Activated CD4-positive, alpha-beta T cell treated with anti-CD3 and anti-CD28 coated beads, Interleukin-2, amount 50 U/mL, for 48 hours (primary cell): Measurements from ENCODE around the gene SCNM1.
"Not testable (repeated sequence)": the region's sequence is repeated elsewhere in the genome, so short reads cannot be mapped to it uniquely, and the experiment has no call there.

Source experiments
- DNase-seq, 2 experiments: peaks; one replicate each; pipeline ENCODE4 v3.0.0-alpha.2; 2020

Gene SCNM1

DNA sequence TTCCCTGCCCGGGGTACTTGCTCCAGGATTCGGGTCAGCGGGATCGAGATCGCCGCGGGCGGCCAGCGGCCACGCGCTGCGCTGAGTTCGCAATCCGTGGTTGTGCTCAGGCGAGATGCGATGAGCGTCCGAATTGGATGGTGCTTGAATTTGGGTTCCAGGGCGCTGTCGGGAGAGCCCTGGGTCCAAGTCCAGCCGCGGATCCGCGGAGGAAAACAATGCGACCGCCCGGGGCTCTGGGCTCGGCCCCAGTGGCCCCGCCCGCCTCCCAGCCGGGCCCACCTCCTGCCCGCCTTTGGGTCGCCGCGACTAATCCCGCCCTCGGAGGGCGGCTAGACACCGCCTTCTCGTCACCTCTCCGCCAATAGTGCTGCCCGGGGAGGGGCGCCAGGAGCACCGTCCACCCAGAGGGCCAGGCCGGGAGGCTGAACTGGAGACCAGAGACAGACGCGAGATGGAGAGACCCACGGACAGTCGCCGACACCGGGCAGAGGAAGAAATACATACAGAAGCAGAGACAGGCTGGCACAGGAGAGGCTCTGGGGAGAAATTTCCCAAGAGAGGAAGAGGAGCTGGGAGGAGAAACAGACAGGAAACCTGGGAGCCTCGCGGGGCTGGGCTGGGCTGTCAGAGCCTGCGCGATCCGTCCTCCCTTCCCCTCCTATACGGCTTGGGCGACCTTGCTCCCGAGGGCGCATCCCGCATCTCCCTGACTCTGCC, 19.4 kb upstream of the SCNM1 start, which contains the start of gene SEMA6C:
Gene SEMA6C, minus strand, starts transcription at position 220 of the 720 bp plus-strand sequence. CDS start 4,010 bp downstream, outside the sequence.
- peak; percentile 90 to 92 for DNase-seq

GRCh38 chr1:151147132-151147503, 18.8 kb upstream of the SCNM1 start:
- DNase-seq, result no peak

- no peak for DNase-seq
Observed at GRCh38 chr1:151147665-151148064, 18.3 kb upstream of the SCNM1 start.

- DNase-seq, result peak; percentile 91 to 92
Observed at GRCh38 chr1:151156515-151156819, 9.5 kb upstream of the SCNM1 start, which contains the start of gene TNFAIP8L2. Gene TNFAIP8L2, plus strand, starts transcription at chr1:151156649. Its CDS starts 2,049 bp downstream, at chr1:151158698.

DNA sequence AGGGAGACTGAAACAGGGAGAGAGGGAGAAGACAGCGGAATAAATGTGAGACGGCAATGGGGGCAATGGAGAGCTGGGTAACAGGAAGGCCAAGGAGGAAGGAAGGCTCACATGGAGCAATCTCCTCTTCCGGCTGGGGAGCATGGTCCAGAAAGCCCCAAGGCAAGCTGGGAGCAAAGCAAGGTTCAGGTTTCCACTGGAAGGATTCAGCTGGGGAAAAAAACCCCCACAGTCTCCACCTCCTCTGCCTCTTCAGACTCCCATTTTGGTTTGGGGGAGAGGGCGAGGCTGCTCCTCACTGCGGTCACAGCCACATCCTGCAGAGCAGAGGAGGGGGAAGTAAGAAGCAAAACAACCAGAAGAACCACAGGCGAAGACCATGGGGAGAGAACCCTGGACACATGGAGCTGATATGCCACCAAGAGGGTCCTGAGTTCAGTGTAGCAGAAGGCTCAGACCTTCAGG, 8.8 kb upstream of the SCNM1 start:
- peak; percentile 72 to 77 for DNase-seq

DNA sequence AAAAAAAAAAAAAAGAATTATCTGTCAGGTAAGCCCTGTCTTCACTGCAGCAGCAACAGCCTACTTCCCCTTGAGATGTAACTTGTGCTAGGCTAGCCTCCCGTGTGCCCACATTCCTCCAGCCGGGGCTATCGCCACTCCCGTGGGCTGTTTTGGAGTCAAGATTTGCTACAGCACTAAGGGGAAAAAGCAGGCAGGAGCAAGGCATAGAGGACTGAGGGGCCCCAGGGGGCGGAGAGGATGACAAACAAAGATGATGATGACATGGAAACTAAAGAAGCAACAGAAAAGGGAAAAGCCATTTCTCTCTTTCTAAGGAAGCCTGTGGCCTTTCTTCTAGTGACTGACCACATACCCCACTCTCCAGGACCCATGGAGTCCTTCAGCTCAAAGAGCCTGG, 7.6 kb upstream of the SCNM1 start:
- peak; percentile 71 to 79 for DNase-seq

- DNase-seq, result peak; percentile 19 to 33
Observed at GRCh38 chr1:151158751-151159251, 7.1 kb upstream of the SCNM1 start.

- no peak for DNase-seq
Observed at GRCh38 chr1:151159373-151159772, 6.6 kb upstream of the SCNM1 start.

DNA sequence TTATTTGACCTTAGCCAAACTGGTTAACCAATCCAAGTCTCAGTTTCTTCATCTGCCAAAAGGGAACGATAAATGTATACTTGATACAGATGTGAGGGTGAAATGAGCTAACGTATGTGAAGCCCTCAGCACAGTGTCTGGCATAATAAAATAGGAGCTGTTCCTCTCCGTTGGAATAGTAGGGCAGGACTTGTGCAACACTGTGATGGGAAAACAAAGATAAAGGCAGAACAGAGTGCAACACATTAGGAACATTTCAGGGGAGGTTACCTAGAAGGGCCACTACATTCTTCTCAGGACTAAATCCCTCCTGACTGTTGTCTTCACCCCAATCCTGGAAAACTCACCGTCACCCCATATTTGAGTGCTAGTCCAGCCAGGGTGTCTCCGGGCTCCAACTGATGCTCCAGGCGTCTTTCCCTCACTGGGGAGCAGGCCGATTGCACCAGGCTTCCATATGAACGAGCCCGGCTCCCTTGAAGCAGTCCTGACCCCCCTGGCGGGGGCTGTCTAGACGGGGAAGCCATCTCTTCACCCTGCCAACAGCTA, 1.1 kb upstream of the SCNM1 start:
- DNase-seq, result no peak

- DNase-seq, result peak; percentile 17 to 30
Observed at GRCh38 chr1:151165281-151165737, 635 bp upstream of the SCNM1 start.

DNA sequence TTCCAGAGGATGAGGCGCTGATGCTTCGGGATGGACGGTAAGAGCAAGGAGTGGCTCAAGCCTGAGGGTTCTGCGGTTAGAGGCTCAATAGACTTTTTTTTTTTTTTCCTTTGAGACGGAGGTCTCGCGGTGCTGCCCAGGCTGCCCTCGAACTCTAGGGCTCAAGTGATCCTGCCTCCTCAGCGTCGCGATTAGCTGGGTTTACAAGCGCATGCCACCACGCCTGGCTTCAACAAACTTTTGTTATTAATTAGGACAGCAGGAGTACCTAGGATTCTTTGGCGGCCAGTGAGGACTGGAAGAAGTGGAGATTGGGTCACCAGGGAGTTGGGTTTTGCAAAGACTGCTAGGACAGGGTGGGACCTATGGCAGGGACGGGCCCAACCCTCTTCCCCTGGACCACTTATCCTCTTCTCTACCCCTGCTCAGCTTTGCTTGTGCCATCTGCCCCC, 587 bp downstream of the SCNM1 start:
- no peak for DNase-seq

DNA sequence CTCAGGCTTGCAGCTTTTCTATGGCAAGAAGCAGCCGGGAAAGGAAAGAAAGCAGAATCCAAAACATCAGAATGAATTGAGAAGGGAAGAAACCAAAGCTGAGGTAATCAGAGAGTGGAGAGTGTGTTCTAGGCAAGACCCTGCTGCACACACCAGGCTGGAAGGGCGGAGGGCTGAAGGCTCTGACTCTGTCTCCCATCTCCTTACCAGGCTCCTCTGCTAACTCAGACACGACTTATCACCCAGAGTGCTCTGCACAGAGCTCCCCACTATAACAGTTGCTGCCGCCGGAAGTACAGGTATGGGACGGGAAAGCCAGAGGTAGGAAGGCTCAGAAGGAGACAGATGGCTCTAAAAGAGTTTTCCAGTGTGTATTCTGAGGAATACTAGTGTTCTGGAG, 1.2 kb downstream of the SCNM1 start:
- DNase-seq, result no peak

DNA sequence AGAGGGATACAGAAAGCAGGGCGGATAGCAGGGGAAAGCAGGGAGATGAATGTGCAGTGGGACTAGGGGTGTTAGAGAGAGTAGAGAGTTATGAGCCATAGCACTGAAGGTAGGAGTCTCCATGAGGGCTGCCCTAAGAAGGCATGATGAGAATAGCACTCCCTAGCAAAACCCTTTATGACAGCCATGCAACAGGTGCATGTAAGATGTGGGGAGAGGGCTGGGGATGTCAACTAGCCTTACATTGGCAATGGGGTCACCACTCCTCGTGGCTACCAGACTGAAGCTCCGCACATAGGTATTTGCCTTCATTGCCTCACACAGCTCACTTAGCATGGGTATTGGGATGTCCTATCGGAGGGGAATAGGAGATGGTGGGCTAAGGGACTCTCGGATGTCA, 5.2 kb downstream of the SCNM1 start:
- DNase-seq, result no peak

DNA sequence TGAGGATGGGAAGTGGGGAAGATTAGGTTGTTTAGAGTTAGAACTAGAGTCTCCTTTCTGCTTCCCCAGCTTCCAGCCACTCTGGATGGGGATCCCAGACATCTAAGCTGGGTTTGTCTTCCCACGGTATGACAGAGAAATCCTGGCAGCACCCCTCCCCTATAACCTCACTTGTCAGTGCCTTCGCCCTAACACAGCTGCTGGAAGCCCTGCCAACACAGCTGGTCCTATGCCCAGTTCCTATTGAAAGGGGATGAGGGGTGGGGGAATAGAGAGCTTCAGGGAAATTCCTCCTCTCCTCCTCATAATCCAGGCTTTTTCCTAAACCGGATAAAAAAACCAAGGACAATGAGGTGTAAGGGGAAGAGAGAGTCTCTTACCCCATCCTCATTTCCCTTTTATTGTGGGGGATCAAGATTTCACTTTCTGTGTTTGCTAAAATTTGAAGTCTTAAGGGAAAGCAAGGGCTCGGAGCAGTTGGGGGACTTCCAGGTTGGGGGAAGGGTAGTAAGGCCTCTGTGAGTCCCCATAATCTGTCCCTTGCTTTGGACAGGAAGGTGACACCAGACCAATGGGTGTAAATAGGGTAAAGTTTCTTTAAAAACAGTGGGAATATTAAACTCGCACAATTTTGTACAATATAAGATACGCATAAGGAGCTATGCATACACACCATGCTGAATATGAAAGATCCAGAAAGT, 9.2 kb downstream of the SCNM1 start:
- no peak for DNase-seq

DNA sequence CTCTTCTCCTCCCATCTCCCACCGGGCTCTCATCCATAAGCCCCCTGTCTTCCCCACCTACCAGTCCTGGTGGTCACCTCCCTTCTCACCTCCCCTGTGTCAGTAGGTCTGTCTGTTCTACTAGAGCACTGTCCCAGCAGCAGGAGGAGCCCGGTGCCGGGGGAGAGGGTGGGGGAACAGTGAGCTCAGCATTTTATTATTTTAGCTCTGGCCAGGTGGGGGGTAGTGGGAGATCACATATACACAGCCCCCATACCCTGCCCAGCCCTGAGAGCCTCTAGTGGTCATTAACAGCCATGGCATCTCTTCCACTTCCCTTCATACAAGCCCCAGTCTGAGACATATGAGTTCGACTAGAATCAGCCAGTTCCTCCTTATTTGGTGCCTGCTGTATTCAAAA, 9.9 kb downstream of the SCNM1 start, which contains the start of gene TMOD4:
Gene TMOD4, minus strand, starts transcription at position 119 of the 400 bp plus-strand sequence. CDS start 1,106 bp downstream, outside the sequence.
- DNase-seq, result no peak

- DNase-seq, result no peak
Observed at GRCh38 chr1:151176514-151177045, 10.6 kb downstream of the SCNM1 start.

DNA sequence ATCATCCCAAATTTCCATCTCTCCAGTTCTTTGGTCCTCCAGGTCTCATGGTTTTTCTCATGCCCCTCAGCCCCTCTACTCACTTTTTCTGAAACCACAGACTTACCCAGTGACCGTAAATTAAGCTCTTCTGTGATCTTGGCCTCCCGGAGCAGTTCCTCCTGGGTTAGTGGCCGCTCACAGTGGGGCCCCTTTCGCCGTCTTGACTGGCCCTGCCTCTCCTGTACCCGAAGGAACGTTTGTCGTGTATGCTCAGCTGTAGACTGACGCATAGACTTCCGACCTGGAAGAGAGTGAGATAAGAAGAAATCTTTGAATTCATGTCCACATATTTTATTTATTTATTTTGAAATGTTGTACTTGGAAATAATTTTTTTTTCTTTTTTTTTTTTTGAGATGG, 18.3 kb downstream of the SCNM1 start:
- no peak for DNase-seq

GRCh38 chr1:151187205-151187604, 21.3 kb downstream of the SCNM1 start:
- DNase-seq, result no peak

- DNase-seq, result not testable (repeated sequence)
Observed at GRCh38 chr1:151188667-151189066, 22.7 kb downstream of the SCNM1 start.

GRCh38 chr1:151189637-151190445, 23.9 kb downstream of the SCNM1 start, which contains the start of gene VPS72:
Gene VPS72, minus strand, starts transcription at chr1:151190197. Its CDS starts 76 bp downstream, at chr1:151190121.
- peak; percentile 85 to 88 for DNase-seq

DNA sequence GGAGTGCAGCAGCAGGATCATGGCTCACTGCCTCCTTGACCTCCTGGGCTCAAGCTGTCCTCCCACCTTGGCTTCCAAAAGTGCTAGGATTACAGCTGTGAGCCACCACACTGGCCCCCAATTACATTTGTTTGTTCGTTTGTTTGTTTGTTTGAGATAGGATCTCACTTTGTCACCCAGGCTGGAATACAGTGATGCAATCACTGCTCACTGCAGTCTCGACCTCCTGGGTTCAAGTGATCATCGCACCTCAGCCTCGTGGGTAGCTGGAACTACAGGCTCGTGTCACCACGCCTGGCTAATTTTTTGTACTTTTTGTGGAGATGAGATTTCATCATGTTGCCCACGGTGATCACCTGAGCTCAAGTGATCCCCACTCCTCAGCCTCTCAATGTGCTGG, 26.1 kb downstream of the SCNM1 start:
- no peak for DNase-seq

- no peak for DNase-seq
Observed at GRCh38 chr1:151193304-151193703, 27.4 kb downstream of the SCNM1 start.
